ENCODE measurements around the gene MEX3B.

MEX3B gene

DNA sequence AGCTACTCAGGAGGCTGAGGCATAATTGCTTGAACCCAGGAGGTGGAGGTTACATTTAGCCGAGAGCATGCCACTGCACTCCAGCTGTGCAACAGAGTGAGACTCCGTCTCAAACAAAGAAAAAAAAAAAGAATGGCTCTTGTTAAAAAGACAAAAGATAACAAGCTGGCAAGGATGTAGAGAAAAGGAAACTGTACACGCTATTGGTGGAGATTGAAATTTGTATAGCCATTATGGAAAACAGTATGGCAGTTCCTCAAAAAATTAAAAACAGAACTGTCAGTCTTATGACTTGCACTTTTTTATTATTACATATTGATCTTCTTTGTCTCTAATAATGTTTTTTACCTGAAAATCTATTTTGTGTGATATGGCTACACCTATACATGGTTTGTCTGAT, 41.9 kb downstream of the MEX3B start:
- peak in 1 of 3 experiments; percentile 27 for DNase-seq

DNA sequence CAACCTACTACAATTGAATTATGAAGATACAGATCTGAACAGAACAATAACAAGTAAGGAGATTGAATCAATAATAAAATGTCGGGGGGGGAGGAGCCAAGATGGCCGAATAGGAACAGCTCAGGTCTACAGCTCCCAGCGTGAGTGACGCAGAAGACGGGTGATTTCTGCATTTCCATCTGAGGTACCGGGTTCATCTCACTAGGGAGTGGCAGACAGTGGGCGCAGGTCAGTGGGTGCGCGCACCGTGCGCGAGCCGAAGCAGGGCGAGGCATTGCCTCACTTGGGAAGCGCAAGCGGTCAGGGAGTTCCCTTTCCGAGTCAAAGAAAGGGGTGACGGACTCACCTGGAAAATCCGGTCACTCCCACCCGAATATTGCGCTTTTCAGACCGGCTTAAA, 50.7 kb downstream of the MEX3B start:
- peak in 2 of 3 experiments; percentile 50 to 74 for DNase-seq

DNA sequence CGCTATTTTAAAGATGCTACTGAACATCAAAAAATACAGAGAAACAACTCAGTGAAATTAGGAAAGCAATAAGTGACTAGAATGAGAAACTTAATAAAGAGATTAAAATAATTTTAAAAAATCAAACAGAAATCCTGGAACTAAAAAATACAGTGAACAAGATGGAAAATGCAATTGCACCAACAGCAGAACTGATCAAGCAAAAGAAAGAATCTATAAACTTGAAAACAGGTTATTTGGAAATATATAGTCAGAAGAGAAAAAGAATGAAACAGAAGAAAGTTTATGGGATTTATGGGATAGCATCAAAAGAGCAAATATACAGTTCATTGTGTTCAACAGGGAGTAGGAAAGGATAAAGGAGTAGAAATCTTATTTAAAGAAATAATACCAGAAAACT, 53.3 kb downstream of the MEX3B start:
- no peak for DNase-seq

All from NCI-H1417 (cell line).